Naive thymus-derived CD8-positive, alpha-beta T cell (primary cell): ENCODE data around the gene BHLHA15. TPM values are rescaled to one million over a fixed set of nuclear protein-coding genes. Genes with fewer than 3 reads are reported as not detected.

ENCODE experiments used
- ATAC-seq, 2 donors: fragments of 150-1000 bp; cut with Tn5 transposase in 1 of 2; sonication (Bioruptor Pico), chemical (Tn5 transposase) in 1 of 2; 1 replicate in 1 of 2; 2 replicates in 1 of 2; pipeline ENCODE4 v1.10.0; 2021; ENCODE audit warnings: mild to moderate bottlenecking in 2 of 2, moderate library complexity in 2 of 2
- POLR2A ChIA-PET: fragments of 350-600 bp; sonication (Branson Sonifier 250); formaldehyde crosslinking; loops from one replicate; lab custom pipeline; 2021; ENCODE audit warnings: antibody characterized with exemption; lab: Charles Lee
- DNase-seq, 10 donors: peaks; one replicate each; pipeline versions ENCODE4 v3.0.0 to v3.0.0-alpha.2; 2020 to 2022
- H3K27ac Mint-ChIP-seq, 10 donors: one replicate each; pipeline ENCODE4 v1.8.0; 2020 to 2022; ENCODE audit warnings: mild to moderate bottlenecking in 10 of 10, mixed read lengths in 10 of 10, moderate library complexity in 4 of 10, inconsistent platforms in 1 of 10
- H3K27me3 Mint-ChIP-seq, 5 donors: one replicate each; pipeline ENCODE4 v1.8.0; 2021 to 2022; ENCODE audit warnings: mixed read lengths in 5 of 5
- H3K36me3 Mint-ChIP-seq, 3 donors: one replicate each; pipeline ENCODE4 v1.8.0; 2020 to 2022; ENCODE audit warnings: mixed read lengths in 3 of 3, mild to moderate bottlenecking in 2 of 3, inconsistent platforms in 1 of 3
- H3K4me1 Mint-ChIP-seq, 4 donors: one replicate each; pipeline ENCODE4 v1.8.0; 2021 to 2022; ENCODE audit warnings: mixed read lengths in 4 of 4
- H3K4me3 Mint-ChIP-seq, 10 donors: one replicate each; pipeline ENCODE4 v1.8.0; 2020 to 2022; ENCODE audit warnings: mild to moderate bottlenecking in 10 of 10, mixed read lengths in 10 of 10, moderate library complexity in 6 of 10, inconsistent platforms in 1 of 10
- H3K9me3 Mint-ChIP-seq, 9 donors: one replicate each; pipeline ENCODE4 v1.8.0; 2020 to 2022; ENCODE audit warnings: mixed read lengths in 9 of 9, mild to moderate bottlenecking in 3 of 9, inconsistent platforms in 1 of 9, moderate library complexity in 1 of 9
- polyA plus RNA-seq, 3 donors: library from polyadenylated mRNA; unstranded; fragments of 300-500 nt; fragmentation: Illumina TruSeq; gene quantifications; one replicate each; pipeline ENCODE4 v1.2.3, GENCODE V29; 2021
- total RNA-seq, 8 experiments: library from RNA in 2 of 8; stranded (reverse) in 2 of 8; gene quantifications; one replicate each; pipeline ENCODE4 v1.2.3 and lab custom pipeline; 2021 to 2026

The BHLHA15 gene
- total and polyA plus RNA-seq, 5 experiments from 2014 or later = 0.47 TPM; not detected in 4

- Mint-ChIP-seq H3K36me3 (peaks cover 0 to 60% (median 6%) of the 10 kb centered on the region in 3 donors), H3K27me3 (no peaks in the 10 kb centered on the region), H3K27ac (peak overlapping the region in 2 of 10 donors; percentile 39 to 46), H3K4me3 (no peak overlapping the region), H3K9me3 (no peaks in the 10 kb centered on the region), H3K4me1 (peaks cover 11 to 52% (median 32%) of the 10 kb centered on the region in 4 donors)
- POLR2A ChIA-PET = no interaction called here
- ATAC-seq (no peak), DNase-seq (no peak)
Observed at GRCh38 chr7:98244871-98245270, 33.6 kb downstream of the BHLHA15 start.

- DNase-seq (no peak), ATAC-seq (no peak)
- Mint-ChIP-seq H3K9me3 (no peaks in the 10 kb centered on the region), H3K4me3 (peak overlapping the region in 8 of 10 donors; percentile 45 to 97 (median 62)), H3K27ac (peak overlapping the region; percentile 82 to 100 (median 92)), H3K27me3 (no peaks in the 10 kb centered on the region), H3K36me3 (peaks cover 0 to 40% (median 5%) of the 10 kb centered on the region in 3 donors), H3K4me1 (peaks cover 22 to 63% (median 56%) of the 10 kb centered on the region in 4 donors)
- POLR2A ChIA-PET = interaction anchor here (0.5 to 6.4 kb wide), 4 partner anchors 16 to 141 kb away, joined by 3 to 84 read pairs (median 4); partner anchors contain the start of gene LMTK2
Observed at GRCh38 chr7:98248156-98248555, 36.9 kb downstream of the BHLHA15 start.

GRCh38 chr7:98249106-98249505, 37.9 kb downstream of the BHLHA15 start:
- POLR2A ChIA-PET = interaction anchor here (0.6 to 6.4 kb wide), 5 partner anchors 10 to 630 kb away, joined by 3 to 84 read pairs (median 8); partner anchors contain the start of gene BRI3
- no peaks in the 10 kb centered on the region for H3K9me3 Mint-ChIP-seq
- H3K4me1 Mint-ChIP-seq = peaks cover 22 to 68% (median 60%) of the 10 kb centered on the region in 4 donors
- H3K36me3 Mint-ChIP-seq = peaks cover 0 to 40% (median 5%) of the 10 kb centered on the region in 3 donors
- H3K27ac Mint-ChIP-seq = peak overlapping the region; percentile 93 to 100 (median 98)
- peak overlapping the region; percentile 61 to 97 (median 90) for H3K4me3 Mint-ChIP-seq
- peak in 1 of 10 donors; percentile 15 for DNase-seq
- ATAC-seq = no peak
- no peaks in the 10 kb centered on the region for H3K27me3 Mint-ChIP-seq

GRCh38 chr7:98250789-98251188, 39.5 kb downstream of the BHLHA15 start:
- Mint-ChIP-seq H3K9me3 (no peaks in the 10 kb centered on the region), H3K4me3 (peak overlapping the region; percentile 87 to 97 (median 96)), H3K4me1 (peaks cover 25 to 75% (median 65%) of the 10 kb centered on the region in 4 donors), H3K27ac (peak overlapping the region; percentile 93 to 100 (median 98)), H3K36me3 (peaks cover 0 to 35% (median 5%) of the 10 kb centered on the region in 3 donors), H3K27me3 (no peaks in the 10 kb centered on the region)
- ATAC-seq (peak; percentile 20 to 50), DNase-seq (peak in 9 of 10 donors; percentile 19 to 77 (median 63))
- POLR2A ChIA-PET = interaction anchor here (0.6 to 6.4 kb wide), 18 partner anchors 9 to 1739 kb away, joined by 3 to 84 read pairs (median 7); partner anchors contain the start of genes BAIAP2L1, BHLHA15, BRI3 and SDHAF3

- DNase-seq (peak; percentile 21 to 88 (median 70)), ATAC-seq (peak; percentile 69 to 78)
- H3K27me3 Mint-ChIP-seq = no peaks in the 10 kb centered on the region
- H3K9me3 Mint-ChIP-seq = no peaks in the 10 kb centered on the region
- H3K36me3 Mint-ChIP-seq = peaks cover 0 to 35% (median 6%) of the 10 kb centered on the region in 3 donors
- peak overlapping the region; percentile 87 to 97 (median 96) for H3K4me3 Mint-ChIP-seq
- H3K27ac Mint-ChIP-seq = peak overlapping the region; percentile 93 to 100 (median 98)
- POLR2A ChIA-PET = interaction anchor here (0.7 to 6.4 kb wide), 17 partner anchors 9 to 1254 kb away, joined by 3 to 84 read pairs (median 5); partner anchors contain the start of genes BAIAP2L1, BHLHA15, BRI3 and TRRAP
- H3K4me1 Mint-ChIP-seq = peaks cover 25 to 74% (median 67%) of the 10 kb centered on the region in 4 donors
Observed at GRCh38 chr7:98251231-98251600, 40.0 kb downstream of the BHLHA15 start.

DNA sequence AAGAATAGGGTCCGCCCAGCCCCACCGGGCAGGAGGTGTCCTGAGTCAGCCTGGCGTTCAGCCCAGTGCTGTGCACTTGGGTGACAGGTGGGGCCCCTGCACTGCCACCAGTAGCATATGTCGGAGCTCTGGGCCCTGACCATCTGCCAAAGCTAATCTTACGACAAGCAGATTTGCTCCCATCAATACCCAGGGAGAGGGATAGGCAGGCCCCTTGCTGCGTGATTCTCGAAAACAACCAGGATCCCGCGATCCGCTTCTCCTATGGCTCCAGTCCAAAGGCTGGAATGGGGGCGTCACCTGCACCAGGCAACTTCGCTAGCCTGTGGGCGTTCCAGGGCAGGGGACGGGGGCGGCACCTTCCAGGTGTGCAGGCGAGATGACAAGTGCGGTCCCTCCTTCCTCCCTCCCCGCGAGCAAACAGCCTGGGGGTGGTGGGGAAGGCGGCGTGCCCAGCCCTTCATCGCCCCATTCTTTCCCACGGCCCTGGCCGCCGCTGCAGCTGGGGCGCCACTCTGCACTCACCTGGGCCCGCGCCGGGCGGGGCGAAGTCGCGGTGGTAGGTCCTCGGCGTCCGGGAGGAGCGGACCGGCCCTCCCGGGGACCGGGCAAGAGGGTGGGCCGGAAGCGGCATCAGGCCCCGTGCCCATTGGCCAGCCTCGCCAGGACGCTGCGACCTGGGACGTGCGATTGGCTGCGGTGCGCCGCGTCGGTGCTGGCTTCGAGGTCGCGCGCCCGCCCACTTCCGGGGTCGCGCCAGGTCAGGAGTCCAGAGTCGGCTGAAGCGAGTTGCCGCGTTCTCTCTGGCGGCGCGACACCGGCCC, 40.6 kb downstream of the BHLHA15 start, which contains the start of gene TECPR1:
Gene TECPR1, minus strand, starts transcription at position 632 of the 824 bp plus-strand sequence. CDS start 6,086 bp downstream, outside the sequence.
- peak; percentile 75 to 94 (median 86) for DNase-seq
- no peaks in the 10 kb centered on the region for H3K9me3 Mint-ChIP-seq
- peaks cover 0 to 36% (median 12%) of the 10 kb centered on the region in 3 donors for H3K36me3 Mint-ChIP-seq
- peak within 1 kb of the TSS; percentile 87 to 97 (median 96) for H3K4me3 Mint-ChIP-seq
- peak; percentile 69 to 82 for ATAC-seq
- no peaks in the 10 kb centered on the region for H3K27me3 Mint-ChIP-seq
- H3K4me1 Mint-ChIP-seq = peaks cover 26 to 73% (median 70%) of the 10 kb centered on the region in 4 donors
- peak within 1 kb of the TSS; percentile 93 to 100 (median 98) for H3K27ac Mint-ChIP-seq
- POLR2A ChIA-PET = interaction anchor here (0.7 to 6.4 kb wide), 16 partner anchors 8 to 1253 kb away, joined by 3 to 84 read pairs (median 6); partner anchors contain the start of genes BAIAP2L1, BHLHA15, BRI3 and TRRAP

- DNase-seq (no peak), ATAC-seq (peak; percentile 21 to 40)
- POLR2A ChIA-PET = interaction anchor here (0.6 to 6.4 kb wide), 5 partner anchors 19 to 626 kb away, joined by 3 to 84 read pairs (median 5); partner anchors contain the start of genes BRI3 and TRRAP
- H3K4me1 Mint-ChIP-seq = peaks cover 28 to 74% (median 66%) of the 10 kb centered on the region in 4 donors
- H3K36me3 Mint-ChIP-seq = peaks cover 0 to 39% (median 14%) of the 10 kb centered on the region in 3 donors
- H3K9me3 Mint-ChIP-seq = no peaks in the 10 kb centered on the region
- no peaks in the 10 kb centered on the region for H3K27me3 Mint-ChIP-seq
- H3K4me3 Mint-ChIP-seq = peak overlapping the region; percentile 87 to 97 (median 96)
- peak overlapping the region; percentile 82 to 100 (median 98) for H3K27ac Mint-ChIP-seq
Observed at GRCh38 chr7:98252425-98253054, 41.3 kb downstream of the BHLHA15 start.

GRCh38 chr7:98254516-98254915, 43.3 kb downstream of the BHLHA15 start:
- ATAC-seq = no peak
- POLR2A ChIA-PET = interaction anchor here (0.8 to 6.1 kb wide), 4 partner anchors 12 to 147 kb away, joined by 3 to 72 read pairs (median 6); partner anchors contain the start of gene BRI3
- H3K9me3 Mint-ChIP-seq = no peaks in the 10 kb centered on the region
- peaks cover 21 to 59% (median 51%) of the 10 kb centered on the region in 4 donors for H3K4me1 Mint-ChIP-seq
- peak overlapping the region in 6 of 10 donors; percentile 26 to 83 (median 38) for H3K27ac Mint-ChIP-seq
- peaks cover 0 to 46% (median 17%) of the 10 kb centered on the region in 3 donors for H3K36me3 Mint-ChIP-seq
- no peaks in the 10 kb centered on the region for H3K27me3 Mint-ChIP-seq
- no peak for DNase-seq
- peak overlapping the region in 3 of 10 donors; percentile 5 to 67 (median 14) for H3K4me3 Mint-ChIP-seq

DNA sequence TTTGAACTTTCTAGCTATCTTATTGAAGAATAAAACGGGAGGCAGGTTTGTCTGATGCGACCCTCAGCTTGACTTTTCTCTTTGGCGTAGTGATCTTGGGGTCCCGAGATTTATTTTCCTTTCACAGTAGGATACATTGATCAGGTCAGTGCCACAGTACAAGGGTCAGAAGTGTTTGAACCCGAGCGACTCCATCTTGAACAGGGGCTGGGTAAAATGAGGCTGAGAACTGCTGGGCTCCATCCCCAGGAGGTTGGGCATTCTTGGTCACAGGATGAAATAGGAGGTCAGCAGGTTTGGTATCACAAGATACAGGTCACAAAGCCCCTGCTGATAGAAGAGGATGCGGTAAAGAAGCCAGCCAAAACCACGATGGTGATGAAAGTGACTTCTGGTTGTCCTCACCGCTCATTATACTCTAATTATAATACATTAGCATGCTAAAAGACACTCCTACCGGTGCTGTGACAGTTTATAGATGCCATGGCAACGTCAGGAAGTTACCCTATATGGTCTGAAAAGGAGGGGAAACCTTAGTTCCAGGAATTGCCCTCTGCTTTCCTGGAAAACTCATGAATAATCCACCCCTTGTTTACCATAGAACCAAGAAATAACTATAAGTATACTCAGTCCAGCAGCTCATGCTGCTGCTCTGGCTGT, 43.8 kb downstream of the BHLHA15 start:
- no peaks in the 10 kb centered on the region for H3K27me3 Mint-ChIP-seq
- POLR2A ChIA-PET = interaction anchor here (1.2 kb wide), 2 partner anchors 52 to 148 kb away, joined by 3 to 7 read pairs; no protein-coding TSS in a partner anchor
- H3K36me3 Mint-ChIP-seq = peaks cover 0 to 49% (median 16%) of the 10 kb centered on the region in 3 donors
- no peaks in the 10 kb centered on the region for H3K9me3 Mint-ChIP-seq
- H3K4me1 Mint-ChIP-seq = peaks cover 18 to 53% (median 46%) of the 10 kb centered on the region in 4 donors
- H3K4me3 Mint-ChIP-seq = peak overlapping the region in 3 of 10 donors; percentile 14 to 67 (median 43)
- no peak for ATAC-seq
- peak in 1 of 10 donors; percentile 23 for DNase-seq
- H3K27ac Mint-ChIP-seq = peak overlapping the region in 6 of 10 donors; percentile 26 to 83 (median 70)

DNA sequence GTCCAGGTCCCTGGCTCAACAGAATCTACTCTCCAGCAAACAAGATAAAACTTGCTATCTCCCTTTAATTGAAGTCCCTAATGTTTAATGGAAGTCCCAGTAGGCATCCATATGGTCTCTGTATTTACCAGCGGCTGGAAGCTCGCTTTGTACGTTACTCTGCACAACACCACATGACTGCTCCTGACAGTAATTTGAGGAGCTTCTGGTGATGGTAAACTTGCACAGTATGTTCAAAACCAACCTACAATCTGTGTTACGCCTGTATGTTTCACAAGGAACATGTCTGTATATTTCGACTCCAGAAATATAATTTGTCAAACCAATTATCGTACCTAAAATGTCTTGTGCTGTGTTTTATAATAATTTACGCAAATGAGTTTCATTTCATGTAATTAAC, 45.2 kb downstream of the BHLHA15 start:
- POLR2A ChIA-PET = interaction anchor here (1.2 kb wide), 1 partner anchor 25 kb away, joined by 4 read pairs; the partner anchor contains the start of gene BRI3
- Mint-ChIP-seq H3K27me3 (no peaks in the 10 kb centered on the region), H3K4me1 (peaks cover 10 to 42% (median 37%) of the 10 kb centered on the region in 4 donors), H3K36me3 (peaks cover 0 to 60% (median 23%) of the 10 kb centered on the region in 3 donors), H3K4me3 (no peak overlapping the region), H3K27ac (peak overlapping the region in 3 of 10 donors; percentile 13 to 63 (median 60)), H3K9me3 (no peaks in the 10 kb centered on the region)
- DNase-seq (no peak), ATAC-seq (no peak)

GRCh38 chr7:98257701-98258100, 46.5 kb downstream of the BHLHA15 start:
- no peak for DNase-seq
- no peak for ATAC-seq
- Mint-ChIP-seq H3K27ac (peak overlapping the region in 3 of 10 donors; percentile 8 to 80 (median 18)), H3K9me3 (no peaks in the 10 kb centered on the region), H3K27me3 (no peaks in the 10 kb centered on the region), H3K4me1 (peaks cover 8 to 37% (median 28%) of the 10 kb centered on the region in 4 donors), H3K36me3 (peaks cover 0 to 69% (median 28%) of the 10 kb centered on the region in 3 donors), H3K4me3 (no peak overlapping the region)
- POLR2A ChIA-PET = no interaction called here
